ENCODE data around the gene OVOL1. TPM values are rescaled to one million over a fixed set of nuclear protein-coding genes. Genes with fewer than 3 reads are reported as not detected.
A peak's percentile ranks its signal among the peaks of the same experiment; 100 is the strongest.

The OVOL1 gene
- total RNA-seq, 1 donor from 2014 or later: 1.4 TPM

DNA sequence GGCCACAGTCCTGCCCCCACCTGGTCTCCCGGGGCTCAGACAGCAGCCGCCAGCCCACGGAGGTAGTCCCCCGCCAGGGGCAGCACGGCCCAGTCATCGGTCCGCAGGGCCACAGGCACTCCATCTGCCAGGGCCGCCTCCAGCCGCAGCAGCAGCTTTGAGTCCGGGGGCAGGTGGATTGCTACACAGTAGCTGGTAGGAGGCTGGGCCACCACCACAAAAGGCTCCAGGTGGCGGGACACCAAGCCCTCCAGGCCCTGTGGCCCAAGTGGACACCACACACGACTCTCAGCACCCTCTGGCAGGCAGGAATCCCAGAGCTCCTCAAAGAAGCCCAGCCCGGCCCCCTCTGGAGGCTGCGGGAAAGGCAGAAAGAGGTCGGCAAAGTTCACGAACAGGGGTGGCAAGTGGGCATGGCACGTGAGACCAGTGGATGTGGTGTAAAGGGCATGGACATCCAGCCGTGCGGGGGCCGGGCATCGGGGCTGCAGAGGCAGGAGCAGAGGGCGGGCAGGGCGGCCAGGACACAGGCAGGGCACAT lies 9.0 kb upstream of the OVOL1 start:
- no peak for DNase-seq (ENCODE audit: low spot score)

- no peak for DNase-seq (ENCODE audit: low spot score)
These were observed 8.4 kb upstream of the OVOL1 start for GRCh38 chr11:65778431-65778900.

- DNase-seq (ENCODE audit: low spot score): no peak
These were observed 7.8 kb upstream of the OVOL1 start for GRCh38 chr11:65778901-65779668.

DNA sequence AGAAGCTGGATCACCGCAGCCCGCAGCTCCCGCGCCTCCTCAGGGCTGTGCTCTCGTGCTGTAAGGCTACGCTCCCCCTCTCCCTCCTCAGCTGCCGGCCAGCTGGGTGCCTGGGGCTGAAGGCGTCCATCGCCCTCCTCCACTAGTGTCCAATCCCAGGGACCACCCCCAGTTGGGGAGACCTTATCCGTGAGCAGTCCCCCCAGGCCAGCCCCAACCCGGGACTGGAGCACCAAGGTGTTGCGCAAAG lies 7.3 kb upstream of the OVOL1 start:
- DNase-seq (ENCODE audit: low spot score): no peak

DNA sequence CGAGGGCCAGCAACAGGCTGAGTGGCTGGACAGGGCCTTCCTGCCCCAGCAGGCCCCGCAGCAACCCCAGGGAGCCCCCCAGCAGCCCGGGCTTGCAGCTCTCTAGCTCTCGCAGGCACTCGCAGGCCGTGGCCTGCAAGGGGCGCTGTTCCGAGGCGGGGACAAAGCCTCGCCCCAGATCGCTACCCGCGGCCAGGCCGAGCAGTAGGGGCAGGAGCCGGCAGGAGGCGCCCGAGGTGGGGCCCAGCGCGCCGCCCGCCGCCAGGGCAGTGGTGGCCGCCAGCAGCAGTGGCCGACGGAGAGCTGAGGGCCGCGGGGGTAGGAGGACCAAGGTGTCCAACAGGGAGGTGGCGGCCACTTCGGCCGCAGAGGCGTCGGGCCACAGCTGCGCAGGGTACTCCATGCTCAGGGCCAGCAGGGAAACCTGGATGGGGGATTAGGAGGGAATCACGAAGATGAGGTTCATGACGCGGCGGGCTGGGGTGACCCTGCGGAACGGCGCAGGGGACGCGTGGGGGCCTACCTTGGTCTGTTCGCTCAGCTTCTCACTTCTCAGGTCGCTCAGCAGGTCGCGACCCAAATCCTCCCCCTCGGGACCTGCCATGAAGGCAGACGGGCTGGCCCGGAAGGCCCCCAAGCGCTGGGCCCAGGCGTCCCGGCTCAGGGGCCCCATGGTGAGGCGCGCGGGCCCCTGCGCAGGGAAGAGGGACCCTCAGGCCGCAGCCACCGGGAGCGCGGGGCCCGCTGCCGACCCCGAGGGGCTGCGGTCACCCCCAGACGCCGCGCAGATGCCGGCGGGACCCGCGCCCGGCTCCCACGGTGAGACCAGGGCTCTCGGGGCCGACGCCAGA lies 6.7 kb upstream of the OVOL1 start:
- peak; percentile 46 for DNase-seq (ENCODE audit: low spot score)

- peak; percentile 45 for DNase-seq (ENCODE audit: low spot score)
These were observed 6.1 kb upstream of the OVOL1 start, which contains the start of gene AP5B1 for GRCh38 chr11:65780770-65781151. Gene AP5B1, minus strand, starts transcription at chr11:65780976. Its CDS starts 385 bp downstream, at chr11:65780591.

DNA sequence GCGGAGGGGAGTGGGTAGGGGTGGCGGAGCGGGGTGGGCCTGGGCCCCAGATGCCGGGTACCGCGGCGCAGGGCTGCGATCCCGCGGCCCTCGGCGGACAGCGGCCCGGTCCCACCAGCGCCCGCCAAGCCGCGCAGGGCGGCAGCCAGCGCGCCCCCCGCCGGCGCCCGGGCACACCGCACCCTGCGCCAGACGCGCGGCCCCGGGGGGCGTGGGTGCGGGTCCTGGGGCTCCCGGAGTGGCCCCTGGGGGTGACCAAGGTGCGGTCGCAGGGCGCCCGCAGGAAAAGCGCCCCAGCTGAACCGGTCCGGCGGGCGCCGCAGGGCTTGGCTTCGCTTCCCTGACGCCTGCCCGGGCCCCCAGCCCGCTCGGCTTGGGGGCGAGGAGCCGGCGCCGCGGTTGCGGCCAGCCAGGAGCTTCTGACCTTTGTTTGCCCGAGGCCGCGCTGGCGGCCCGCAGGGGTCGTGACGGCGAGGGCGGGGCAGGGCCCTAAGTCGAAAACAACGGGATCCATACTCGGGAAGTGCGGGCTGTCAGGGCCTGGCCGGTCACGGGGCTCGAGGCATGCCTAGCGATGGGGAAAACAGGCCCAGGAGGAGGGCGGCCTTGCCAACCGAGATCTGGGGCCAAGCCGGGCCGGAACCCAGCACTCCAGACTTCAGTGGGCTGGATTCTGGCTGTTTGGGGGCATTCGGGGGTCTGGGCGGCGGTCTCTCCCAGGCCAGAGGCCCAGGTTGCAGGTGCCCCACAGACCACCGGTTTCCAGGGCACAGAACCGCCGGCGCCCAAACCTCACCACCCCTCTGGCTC lies 5.5 kb upstream of the OVOL1 start:
- no peak for DNase-seq (ENCODE audit: low spot score)

- no peak for DNase-seq (ENCODE audit: low spot score)
These were observed 4.7 kb upstream of the OVOL1 start for GRCh38 chr11:65781962-65782815.

DNA sequence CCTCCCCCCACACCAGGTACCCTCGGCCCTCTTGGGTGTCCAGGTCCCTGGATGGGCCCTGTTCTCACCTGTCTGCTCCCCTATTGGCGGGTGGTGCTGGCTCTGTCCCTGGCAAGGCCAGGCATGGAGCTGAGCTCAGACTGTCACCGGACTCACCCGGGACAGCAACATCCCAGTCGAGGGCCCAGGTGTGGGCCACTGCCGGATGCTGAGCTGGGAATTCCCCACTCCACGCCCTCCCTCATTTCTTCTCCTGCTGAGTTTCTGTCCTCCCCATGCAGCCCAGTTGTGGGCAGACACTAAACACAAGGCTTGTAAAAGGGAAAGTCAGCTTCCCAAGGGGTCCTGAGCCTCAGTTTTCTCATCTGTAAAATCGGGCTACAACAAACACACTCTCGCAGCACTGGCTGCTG lies 4.0 kb upstream of the OVOL1 start:
- no peak for DNase-seq (ENCODE audit: low spot score)

- no peak for DNase-seq (ENCODE audit: low spot score)
These were observed 1.4 kb upstream of the OVOL1 start for GRCh38 chr11:65785319-65786007.

DNA sequence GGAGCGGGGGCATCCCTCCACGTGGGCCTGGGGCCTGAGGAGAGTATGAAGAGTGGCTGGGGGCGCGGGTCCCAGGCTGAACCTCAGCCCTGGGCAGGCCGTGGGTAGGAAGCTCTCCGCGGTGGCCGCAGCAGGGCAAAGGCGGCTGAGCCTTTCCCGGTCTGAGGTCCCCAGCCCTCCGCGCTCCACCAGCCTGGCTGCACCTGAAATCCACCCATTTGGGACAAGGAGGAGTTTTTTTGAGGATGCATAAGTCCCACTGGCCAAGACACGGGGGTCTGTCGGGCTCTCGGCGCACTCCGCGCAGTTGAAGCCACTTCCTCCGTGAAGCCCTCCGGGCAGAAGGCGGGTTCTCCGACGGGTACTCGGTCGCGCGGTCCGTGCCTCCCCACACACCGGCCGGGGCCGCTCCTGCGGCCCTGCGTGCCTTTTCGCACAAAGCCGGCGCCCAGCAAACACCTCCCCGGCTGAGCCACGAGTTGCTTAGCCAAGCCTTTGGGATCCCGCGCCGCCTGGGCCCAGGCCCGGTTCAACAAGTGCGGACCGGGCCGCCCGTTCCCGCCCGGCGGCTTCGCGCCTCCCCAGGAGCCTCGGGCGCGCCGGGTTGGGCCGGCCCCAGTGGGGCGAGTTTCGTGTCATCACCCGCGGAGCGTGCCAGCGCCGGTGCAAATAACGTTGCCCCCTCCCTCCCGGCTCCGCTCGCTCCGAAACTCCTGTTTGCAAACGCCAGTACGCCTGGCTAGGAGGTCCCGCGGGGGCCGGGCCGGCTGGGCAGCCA lies 666 bp upstream of the OVOL1 start:
- DNase-seq (ENCODE audit: low spot score): no peak

DNA sequence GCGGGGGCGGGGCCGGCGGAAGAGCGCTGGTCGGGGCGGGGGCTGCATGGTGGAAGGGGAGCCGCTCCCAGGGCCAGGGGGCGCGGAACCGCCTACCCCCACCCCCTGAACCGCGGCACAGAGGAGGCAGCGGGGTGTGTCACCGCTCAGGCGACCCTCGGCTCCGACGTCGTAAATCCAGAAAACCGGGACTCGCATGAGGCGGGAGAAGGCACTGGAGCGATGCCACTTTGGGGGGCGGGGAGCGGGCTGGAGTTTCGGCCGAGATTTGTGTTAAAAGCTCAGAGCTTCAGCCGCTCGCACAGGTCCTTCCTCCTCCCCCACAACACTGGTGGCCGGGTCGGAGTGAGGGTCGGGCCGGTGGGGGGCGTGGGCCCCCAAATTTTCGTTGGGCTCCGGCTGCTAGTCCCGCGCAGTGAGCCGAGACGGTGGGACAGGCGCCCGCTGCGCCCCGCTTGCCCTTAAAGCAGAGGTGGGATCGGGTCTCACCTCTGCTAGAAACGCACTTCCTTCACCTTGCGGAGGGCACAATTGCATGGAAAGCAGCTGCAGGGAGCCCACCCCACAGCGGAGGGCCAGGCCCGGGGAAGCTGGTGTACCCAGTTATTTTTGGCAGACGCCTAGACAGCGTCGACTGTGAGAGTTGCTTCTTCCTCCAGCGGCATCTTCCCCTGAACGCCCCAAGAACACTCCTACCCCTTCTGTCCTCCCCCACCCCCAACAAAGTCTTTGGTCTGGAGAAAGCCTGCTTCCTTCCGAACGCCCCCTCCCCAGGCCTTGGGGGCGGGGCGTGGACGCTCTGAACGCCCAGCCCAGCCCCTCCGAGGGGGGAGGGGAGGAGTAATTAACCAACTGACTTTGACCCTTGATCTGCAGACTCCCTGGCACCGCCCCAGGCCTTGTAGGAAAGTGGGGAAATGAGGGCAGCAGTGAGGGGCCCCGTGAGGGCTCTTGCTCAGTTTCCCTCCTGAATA lies 1.1 kb downstream of the OVOL1 start:
- no peak for DNase-seq (ENCODE audit: low spot score)

GRCh38 chr11:65788821-65789220 lies 2.0 kb downstream of the OVOL1 start:
- no peak for DNase-seq (ENCODE audit: low spot score)

DNA sequence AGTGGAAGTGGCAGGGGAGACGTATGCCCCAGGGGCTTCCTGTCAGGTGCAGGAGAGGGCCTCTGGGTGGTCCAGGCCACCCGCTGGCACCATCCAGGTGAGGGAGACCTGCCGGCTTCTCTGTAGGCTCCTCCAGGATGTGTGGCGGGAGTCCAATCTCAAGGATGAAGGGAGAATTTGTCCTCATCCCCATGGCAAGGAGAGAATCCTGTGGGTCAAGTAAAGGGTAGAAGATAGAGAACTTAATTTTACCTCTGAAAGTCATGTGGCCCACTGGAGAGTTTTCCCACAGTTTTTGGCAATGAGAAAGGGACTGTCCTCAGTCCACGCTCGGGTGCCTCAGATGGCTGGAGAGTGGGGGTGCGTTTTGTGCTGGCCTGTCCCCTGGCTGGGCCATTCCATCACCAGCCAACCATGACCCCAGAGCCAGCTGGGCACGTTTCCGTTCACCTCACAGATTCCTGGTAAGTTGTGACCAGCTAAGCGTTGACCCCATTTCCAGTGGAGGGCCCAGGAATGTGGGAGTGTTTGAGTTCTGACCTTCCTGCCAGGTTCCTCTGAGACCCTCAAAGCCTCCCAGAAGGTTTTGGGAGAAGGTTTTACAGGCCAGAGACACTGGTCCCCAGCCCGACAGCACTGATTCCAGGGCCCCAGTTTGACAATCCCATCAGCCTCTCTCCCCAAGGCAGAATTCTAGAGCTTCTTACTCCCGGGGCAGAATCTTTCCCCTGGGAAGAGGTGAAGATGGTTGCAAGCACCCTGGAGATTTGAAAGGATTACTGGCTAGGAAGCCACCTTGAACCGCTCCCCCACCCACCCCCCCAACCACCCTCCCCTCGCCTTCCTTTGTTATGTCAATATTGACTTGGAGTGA lies 2.6 kb downstream of the OVOL1 start:
- DNase-seq (ENCODE audit: low spot score): no peak

DNA sequence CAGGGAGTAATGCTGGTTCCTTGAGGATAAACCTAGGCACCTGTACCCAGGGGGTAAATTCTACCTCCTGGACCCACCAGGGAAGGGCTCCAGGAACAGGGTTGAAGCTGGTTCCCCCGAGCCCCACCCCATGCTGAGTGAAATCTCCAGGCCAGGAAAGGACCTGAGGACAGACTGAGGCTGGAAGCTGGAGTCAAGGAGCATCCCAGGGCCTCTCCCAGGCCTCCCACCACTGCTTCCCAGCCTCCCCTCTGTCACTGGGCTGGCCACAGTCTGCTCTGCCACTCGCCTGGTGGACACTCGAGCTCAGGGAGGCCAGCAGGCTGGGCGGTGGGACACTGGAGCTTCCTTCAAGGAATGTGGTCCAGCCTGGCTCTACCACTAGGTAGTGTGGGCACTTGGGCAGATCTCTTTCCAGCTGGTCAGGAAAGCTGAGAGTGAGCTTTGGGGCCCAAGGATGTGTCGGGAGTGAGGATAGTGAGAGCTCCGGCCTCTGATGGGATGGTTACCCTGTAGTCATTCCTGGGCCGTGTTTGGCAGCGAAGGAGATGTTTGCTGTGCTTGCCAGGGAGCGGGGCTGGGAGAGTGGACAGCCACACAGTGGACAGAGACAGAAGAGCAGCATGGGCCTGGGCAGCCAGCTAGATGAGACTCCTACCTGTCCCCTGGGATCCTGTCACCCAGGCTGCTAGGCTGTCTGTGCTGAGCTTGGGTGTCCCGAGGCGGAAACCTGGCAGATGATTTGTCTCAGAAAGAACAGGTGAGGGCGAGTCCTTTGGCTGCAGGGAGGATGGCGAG lies 3.4 kb downstream of the OVOL1 start:
- DNase-seq (ENCODE audit: low spot score): no peak

- no peak for DNase-seq (ENCODE audit: low spot score)
These were observed 4.2 kb downstream of the OVOL1 start for GRCh38 chr11:65790902-65791650.

Measured in umbilical cord (tissue), 2 donors.